Upper lobe of left lung (tissue), 4 donors: ENCODE data around the gene LRBA.

Source experiments
- EP300 ChIP-seq, 4 donors: sonication (generic); formaldehyde crosslinking; IDR thresholded peaks; one replicate each; pipeline ENCODE4 v1.5.1; 2017; ENCODE audit warnings: antibody characterized with exemption in 4 of 4, control low read depth in 2 of 4
- POLR2AphosphoS5 ChIP-seq, 2 donors: sonication (generic); formaldehyde crosslinking; IDR thresholded peaks; one replicate each; pipeline ENCODE4 v1.5.1; 2017; ENCODE audit warnings: antibody characterized with exemption in 2 of 2
- TF ChIP-seq, protein P1 (sequence below), 6 experiments: fragments of 450-650 bp in 4 of 6; fragments of 200-600 bp in 2 of 6; sonication (generic) in 2 of 6; IDR thresholded peaks; one replicate each; pipeline ENCODE4 v1.5.1; 2016 to 2019; ENCODE audit warnings: antibody characterized with exemption in 6 of 6

DNA sequence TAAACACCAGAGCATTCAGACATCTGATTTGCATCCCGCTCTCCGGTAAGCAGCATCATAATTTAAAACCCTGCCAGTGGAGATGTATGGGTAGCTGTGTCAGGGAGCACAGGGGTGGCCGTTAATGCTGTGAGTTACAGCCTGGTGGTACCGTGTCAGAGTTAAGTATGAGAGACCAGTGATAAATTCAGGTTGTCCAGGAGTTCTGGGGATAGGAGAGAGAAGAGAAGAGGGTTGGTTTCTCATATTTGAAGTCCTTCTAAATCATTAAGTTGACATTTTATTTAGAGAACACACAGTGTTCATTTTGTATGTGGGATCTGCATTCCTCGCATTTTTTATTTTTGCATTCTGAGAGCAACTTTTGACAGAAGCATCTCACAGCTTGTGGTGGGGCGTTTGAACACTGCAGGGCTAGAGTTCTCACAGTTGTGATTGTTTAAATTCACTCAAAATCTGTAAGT lies 779.2 kb downstream of the LRBA start:
- TF ChIP-seq, protein P1, sequence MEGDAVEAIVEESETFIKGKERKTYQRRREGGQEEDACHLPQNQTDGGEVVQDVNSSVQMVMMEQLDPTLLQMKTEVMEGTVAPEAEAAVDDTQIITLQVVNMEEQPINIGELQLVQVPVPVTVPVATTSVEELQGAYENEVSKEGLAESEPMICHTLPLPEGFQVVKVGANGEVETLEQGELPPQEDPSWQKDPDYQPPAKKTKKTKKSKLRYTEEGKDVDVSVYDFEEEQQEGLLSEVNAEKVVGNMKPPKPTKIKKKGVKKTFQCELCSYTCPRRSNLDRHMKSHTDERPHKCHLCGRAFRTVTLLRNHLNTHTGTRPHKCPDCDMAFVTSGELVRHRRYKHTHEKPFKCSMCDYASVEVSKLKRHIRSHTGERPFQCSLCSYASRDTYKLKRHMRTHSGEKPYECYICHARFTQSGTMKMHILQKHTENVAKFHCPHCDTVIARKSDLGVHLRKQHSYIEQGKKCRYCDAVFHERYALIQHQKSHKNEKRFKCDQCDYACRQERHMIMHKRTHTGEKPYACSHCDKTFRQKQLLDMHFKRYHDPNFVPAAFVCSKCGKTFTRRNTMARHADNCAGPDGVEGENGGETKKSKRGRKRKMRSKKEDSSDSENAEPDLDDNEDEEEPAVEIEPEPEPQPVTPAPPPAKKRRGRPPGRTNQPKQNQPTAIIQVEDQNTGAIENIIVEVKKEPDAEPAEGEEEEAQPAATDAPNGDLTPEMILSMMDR (IDR thresholded peaks at IDR 0.05): no peak
- TF ChIP-seq POLR2AphosphoS5 (IDR thresholded peaks at IDR 0.05) (no peak), EP300 (IDR thresholded peaks at IDR 0.05) (no peak)
